DOHH2 (cell line): Measurements from ENCODE around the gene TRABD2A.

Source experiments
- EZH2phosphoT487 ChIP-seq: fragments of 200-600 bp; sonication (generic); IDR thresholded peaks from 2 replicates; pipeline ENCODE4 v1.6.1; 2017; ENCODE audit warnings: borderline replicate concordance, mild to moderate bottlenecking, antibody characterized with exemption, low read length, moderate library complexity, mixed read lengths
- TF ChIP-seq, protein P1 (sequence below): fragments of 200-600 bp; sonication (generic); IDR thresholded peaks from one replicate; pipeline ENCODE4 v1.5.1; 2014; ENCODE audit warnings: antibody characterized with exemption, mild to moderate bottlenecking, low read depth, low read length; ENCODE audit not compliant: poor library complexity, severe bottlenecking

DNA sequence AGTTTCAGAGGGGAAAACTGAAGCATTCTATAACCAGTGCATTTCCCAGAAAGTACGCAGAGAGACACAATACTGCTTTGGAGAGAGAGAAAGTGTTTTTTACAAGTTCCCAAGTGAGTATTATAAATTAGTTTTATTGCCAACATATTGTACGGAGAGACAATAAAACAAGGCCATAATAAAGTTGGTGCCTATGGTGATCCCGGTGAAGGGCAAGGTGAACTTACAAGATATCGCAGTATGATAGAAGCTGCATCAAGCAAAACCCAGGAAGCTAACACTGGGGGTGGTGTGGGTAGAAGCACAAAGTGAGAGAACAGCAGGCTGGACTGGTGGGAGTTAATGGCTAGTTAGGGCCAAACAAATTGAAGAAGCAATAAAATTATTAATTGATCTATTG is 32.1 kb upstream of the TRABD2A start:
- TF ChIP-seq, protein P1, sequence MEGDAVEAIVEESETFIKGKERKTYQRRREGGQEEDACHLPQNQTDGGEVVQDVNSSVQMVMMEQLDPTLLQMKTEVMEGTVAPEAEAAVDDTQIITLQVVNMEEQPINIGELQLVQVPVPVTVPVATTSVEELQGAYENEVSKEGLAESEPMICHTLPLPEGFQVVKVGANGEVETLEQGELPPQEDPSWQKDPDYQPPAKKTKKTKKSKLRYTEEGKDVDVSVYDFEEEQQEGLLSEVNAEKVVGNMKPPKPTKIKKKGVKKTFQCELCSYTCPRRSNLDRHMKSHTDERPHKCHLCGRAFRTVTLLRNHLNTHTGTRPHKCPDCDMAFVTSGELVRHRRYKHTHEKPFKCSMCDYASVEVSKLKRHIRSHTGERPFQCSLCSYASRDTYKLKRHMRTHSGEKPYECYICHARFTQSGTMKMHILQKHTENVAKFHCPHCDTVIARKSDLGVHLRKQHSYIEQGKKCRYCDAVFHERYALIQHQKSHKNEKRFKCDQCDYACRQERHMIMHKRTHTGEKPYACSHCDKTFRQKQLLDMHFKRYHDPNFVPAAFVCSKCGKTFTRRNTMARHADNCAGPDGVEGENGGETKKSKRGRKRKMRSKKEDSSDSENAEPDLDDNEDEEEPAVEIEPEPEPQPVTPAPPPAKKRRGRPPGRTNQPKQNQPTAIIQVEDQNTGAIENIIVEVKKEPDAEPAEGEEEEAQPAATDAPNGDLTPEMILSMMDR = no peak
- TF ChIP-seq EZH2phosphoT487 = no peak
